Inflammatory macrophage treated with lipopolysaccharide for 1 hour (primary cell): ENCODE data around the gene RBX1.
A peak's percentile ranks its signal among the peaks of the same experiment; 100 is the strongest.
"Not testable (repeated sequence)": the region's sequence is repeated elsewhere in the genome, so short reads cannot be mapped to it uniquely, and the experiment has no call there.

ENCODE experiments used
- DNase-seq, 2 donors: peaks; one replicate each; pipeline ENCODE4 v3.0.0-alpha.2; 2020 to 2022

RBX1 gene

GRCh38 chr22:40950962-40951794 is at the start of gene RBX1:
Gene RBX1 (plus strand): TSS chr22:40951378. CDS start chr22:40951399, 21 bp downstream.
- peak; percentile 97 to 98 for DNase-seq

- DNase-seq: no peak
These were observed 47.1 kb upstream of the RBX1 start for GRCh38 chr22:40904101-40904500.

GRCh38 chr22:40908895-40909294 is 42.3 kb upstream of the RBX1 start:
- no peak for DNase-seq

GRCh38 chr22:40911772-40912171 is 39.4 kb upstream of the RBX1 start:
- DNase-seq: no peak

GRCh38 chr22:40912987-40913386 is 38.2 kb upstream of the RBX1 start:
- not testable (repeated sequence) for DNase-seq

- DNase-seq: no peak
These were observed 31.7 kb upstream of the RBX1 start for GRCh38 chr22:40919446-40919845.

- no peak for DNase-seq
These were observed 30.7 kb upstream of the RBX1 start for GRCh38 chr22:40920526-40920925.

- DNase-seq: peak; percentile 51 to 94
These were observed 28.5 kb upstream of the RBX1 start for GRCh38 chr22:40922484-40923303.

GRCh38 chr22:40928657-40929056 is 22.5 kb upstream of the RBX1 start:
- DNase-seq: no peak

- DNase-seq: no peak
These were observed 18.8 kb upstream of the RBX1 start for GRCh38 chr22:40932396-40932795.

- no peak for DNase-seq
These were observed 12.0 kb upstream of the RBX1 start for GRCh38 chr22:40939202-40939601.

- peak; percentile 31 to 38 for DNase-seq
These were observed 822 bp downstream of the RBX1 start for GRCh38 chr22:40951795-40952605.

GRCh38 chr22:40953471-40953870 is 2.3 kb downstream of the RBX1 start:
- no peak for DNase-seq

GRCh38 chr22:40954113-40954512 is 2.9 kb downstream of the RBX1 start:
- no peak for DNase-seq

GRCh38 chr22:40955571-40955970 is 4.4 kb downstream of the RBX1 start:
- DNase-seq: no peak

GRCh38 chr22:40957601-40958000 is 6.4 kb downstream of the RBX1 start:
- no peak for DNase-seq

- no peak for DNase-seq
These were observed 7.1 kb downstream of the RBX1 start for GRCh38 chr22:40958299-40958698.

- no peak for DNase-seq
These were observed 9.0 kb downstream of the RBX1 start for GRCh38 chr22:40960145-40960544.

GRCh38 chr22:40965936-40966725 is 15.0 kb downstream of the RBX1 start:
- DNase-seq: peak; percentile 57 to 72

GRCh38 chr22:40966726-40967085 is 15.5 kb downstream of the RBX1 start:
- DNase-seq: peak; percentile 76 to 89

- DNase-seq: peak; percentile 73 to 76
These were observed 16.1 kb downstream of the RBX1 start for GRCh38 chr22:40967111-40967760.

GRCh38 chr22:40972587-40972986 is 21.4 kb downstream of the RBX1 start:
- no peak for DNase-seq
